Measurements from ENCODE around the gene TMEM151B. TPM values are rescaled to one million over a fixed set of nuclear protein-coding genes. Genes with fewer than 3 reads are reported as not detected.

TMEM151B gene
- total RNA-seq, 1 experiment from 2014 or later = not detected

DNA sequence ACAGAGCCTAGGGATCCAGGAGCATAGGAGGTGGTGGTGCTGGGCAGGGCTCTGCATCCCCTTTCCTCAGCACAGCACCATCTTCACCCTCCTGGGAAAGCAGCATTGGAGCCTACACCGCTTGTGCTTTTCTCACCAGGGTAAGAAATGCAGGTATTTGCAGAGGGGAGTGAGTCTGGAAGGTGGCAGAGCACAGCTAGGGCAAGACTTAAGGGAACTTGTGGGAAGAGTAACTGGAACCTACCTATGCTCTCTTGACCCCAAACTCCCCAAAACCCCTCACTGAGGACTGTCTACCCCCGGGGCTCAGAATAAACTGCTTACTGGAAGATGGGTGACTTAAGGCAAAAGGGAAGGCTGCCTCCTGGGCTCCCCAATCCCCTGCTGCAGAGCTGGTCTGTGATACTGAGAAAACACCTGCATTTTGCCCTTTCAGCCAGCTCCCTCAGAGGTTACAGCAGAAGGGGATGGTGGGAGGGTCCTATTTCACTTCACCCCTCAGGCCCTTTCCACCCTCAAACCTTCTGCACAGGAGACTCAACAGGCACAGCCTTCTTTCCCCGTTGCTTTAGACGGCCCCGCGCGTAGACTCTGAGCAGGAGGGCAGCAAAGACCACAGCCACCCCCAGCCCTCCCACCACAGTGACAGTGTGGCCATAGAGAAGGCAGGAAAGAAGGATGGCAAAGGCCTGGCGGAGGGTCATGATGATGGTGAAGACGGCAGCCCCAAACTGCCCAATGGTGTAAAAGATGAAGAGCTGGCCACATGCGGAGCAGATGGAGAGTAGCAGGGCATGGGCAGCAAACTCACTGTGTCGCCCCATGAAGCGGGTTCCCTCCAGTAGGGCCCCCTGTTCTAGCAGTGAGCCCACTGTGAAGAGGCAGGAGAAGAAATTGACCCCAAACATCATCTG is 15.8 kb upstream of the TMEM151B start:
- H3F3A ChIP-seq (ENCODE audit: low read length, unreplicated experiment) = peaks cover 51% of the 10 kb centered on the region
- no peak overlapping the region for H2AFZ ChIP-seq (ENCODE audit: low read length)
- H3K9me3 ChIP-seq (ENCODE audit: low read length) = no peaks in the 10 kb centered on the region
- H4K20me1 ChIP-seq (ENCODE audit: low read length) = peaks cover 64% of the 10 kb centered on the region
- no peaks in the 10 kb centered on the region for H3K9me2 ChIP-seq (replicated peaks; ENCODE audit: low read length)
- H3K27me3 ChIP-seq (ENCODE audit: low read length) = no peaks in the 10 kb centered on the region
- no peak for ATAC-seq
- H3K4me3 ChIP-seq (ENCODE audit: low read length) = no peak overlapping the region
- no TSS peak for BruUV-seq (replicated peaks)
- no peak for DNase-seq
- TF ChIP-seq EZH2 (IDR thresholded peaks at IDR 0.05; ENCODE audit: low read length, unreplicated experiment) (no peak), EZH2phosphoT487 (IDR thresholded peaks at IDR 0.05; ENCODE audit: borderline replicate concordance, low read length) (no peak), CTCF (conservative IDR thresholded peaks at IDR 0.05; ENCODE audit: low read depth, low read length) (no peak)
- H3K79me2 ChIP-seq (ENCODE audit: low read length) = peaks cover 49% of the 10 kb centered on the region
- intact Hi-C loops (cut with micrococcal nuclease) = no loop called here
- H3K36me3 ChIP-seq (ENCODE audit: low read depth, low read length) = peaks cover 51% of the 10 kb centered on the region
- H3K4me1 ChIP-seq (ENCODE audit: insufficient read depth, low read length) = peaks cover 37% of the 10 kb centered on the region
- ChIA-PET CTCF (no interaction called here), POLR2A (ENCODE audit: unreplicated experiment) (interaction anchor here (0.6 kb wide), 1 partner anchor 31 kb away, joined by 20 read pairs; the partner anchor contains the start of gene SLC29A1)
- H3K9ac ChIP-seq (ENCODE audit: low read length) = no peak overlapping the region
- no peak overlapping the region for H3K27ac ChIP-seq (ENCODE audit: low read length)
- H3K4me2 ChIP-seq (ENCODE audit: low read length) = peak overlapping the region; percentile 12; the same call in 1 of the 2 replicates

- Histone ChIP-seq H3K79me2 (ENCODE audit: low read length) (peaks cover 41% of the 10 kb centered on the region), H2AFZ (ENCODE audit: low read length) (no peak overlapping the region), H3K27ac (ENCODE audit: low read length) (no peak overlapping the region), H3K36me3 (ENCODE audit: low read depth, low read length) (peaks cover 43% of the 10 kb centered on the region), H3K4me2 (ENCODE audit: low read length) (peak overlapping the region; percentile 100), H3K27me3 (ENCODE audit: low read length) (no peaks in the 10 kb centered on the region), H3K4me1 (ENCODE audit: insufficient read depth, low read length) (peaks cover 29% of the 10 kb centered on the region), H4K20me1 (ENCODE audit: low read length) (peaks cover 56% of the 10 kb centered on the region), H3K9me2 (replicated peaks; ENCODE audit: low read length) (no peaks in the 10 kb centered on the region), H3K4me3 (ENCODE audit: low read length) (peak overlapping the region; percentile 81; the same call in 1 of the 2 replicates), H3K9me3 (ENCODE audit: low read length) (no peaks in the 10 kb centered on the region), H3K9ac (ENCODE audit: low read length) (no peak overlapping the region), H3F3A (ENCODE audit: low read length, unreplicated experiment) (peaks cover 43% of the 10 kb centered on the region)
- CTCF ChIA-PET = interaction anchor here (0.5 kb wide), 1 partner anchor 35 kb away, joined by 3 read pairs; no protein-coding TSS in a partner anchor
- TF ChIP-seq EZH2phosphoT487 (IDR thresholded peaks at IDR 0.05; ENCODE audit: borderline replicate concordance, low read length) = no peak
- TF ChIP-seq CTCF (conservative IDR thresholded peaks at IDR 0.05; ENCODE audit: low read depth, low read length) = no peak
- TF ChIP-seq EZH2 (IDR thresholded peaks at IDR 0.05; ENCODE audit: low read length, unreplicated experiment) = no peak
- BruUV-seq (replicated peaks) = no TSS peak
- ATAC-seq (no peak), DNase-seq (peak; percentile 35)
- intact Hi-C loops (cut with micrococcal nuclease) = no loop called here
- POLR2A ChIA-PET (ENCODE audit: unreplicated experiment) = no interaction called here
Observed at GRCh38 chr6:44255105-44255808, 15.0 kb upstream of the TMEM151B start.

All from PC-3 (cell line).